OCI-LY7 (cell line): ENCODE results near the gene MAP3K5. TPM values are rescaled to one million over a fixed set of nuclear protein-coding genes. Genes with fewer than 3 reads are reported as not detected.

Experiments
- BruUV-seq: library from RNA; stranded (reverse); fragments of 400-500 nt; replicated peaks from 2 replicates; lab custom pipeline; 2021; lab: Mats Ljungman, UMichigan
- CTCF ChIA-PET: fragments of 300-600 bp; sonication (Branson Sonifier 250); formaldehyde crosslinking; loops from one replicate; lab custom pipeline; 2022; ENCODE audit warnings: antibody characterized with exemption; ENCODE audit not compliant: unreplicated experiment; lab: Charles Lee
- POLR2A ChIA-PET: fragments of 300-600 bp; sonication (Branson Sonifier 250); formaldehyde crosslinking; loops from one replicate; lab custom pipeline; 2022; ENCODE audit warnings: antibody characterized with exemption; lab: Charles Lee
- DNase-seq: peaks from one replicate; pipeline ENCODE4 v3.0.0-alpha.2; 2015; ENCODE audit warnings: low spot score
- H2AFZ ChIP-seq: fragments of 200-600 bp; sonication (generic), shearing (Covaris generic); 2 replicates; pipeline ENCODE4 v1.6.1; 2014; ENCODE audit warnings: mild to moderate bottlenecking, antibody characterized with exemption, low read length, moderate library complexity
- H3K27ac ChIP-seq: fragments of 200-600 bp; sonication (generic); 2 replicates; pipeline ENCODE4 v1.5.1; 2014; ENCODE audit warnings: mixed run types, low read depth, mild to moderate bottlenecking, moderate library complexity, low read length, inconsistent platforms; ENCODE audit not compliant: poor library complexity, severe bottlenecking
- H3K36me3 ChIP-seq: fragments of 200-600 bp; sonication (generic); 2 replicates; pipeline ENCODE4 v1.6.1; 2014; ENCODE audit warnings: mild to moderate bottlenecking, antibody characterized with exemption, low read length, moderate library complexity, mixed read lengths; ENCODE audit not compliant: insufficient read depth
- H3K4me1 ChIP-seq: fragments of 200-600 bp; sonication (generic); 2 replicates; pipeline ENCODE4 v1.5.1; 2014; ENCODE audit warnings: mild to moderate bottlenecking, low read length; ENCODE audit not compliant: insufficient read depth, poor library complexity, severe bottlenecking
- H3K4me2 ChIP-seq: fragments of 200-600 bp; sonication (generic); 2 replicates; pipeline ENCODE4 v1.6.1; 2014; ENCODE audit warnings: mild to moderate bottlenecking, low read length
- H3K4me3 ChIP-seq: fragments of 200-600 bp; sonication (generic); 2 replicates; pipeline ENCODE4 v1.5.1; 2014; ENCODE audit warnings: mild to moderate bottlenecking, low read depth, low read length; ENCODE audit not compliant: poor library complexity, severe bottlenecking
- H3K79me2 ChIP-seq: fragments of 200-600 bp; sonication (generic); 2 replicates; pipeline ENCODE4 v1.6.1; 2016; ENCODE audit warnings: low read depth, mild to moderate bottlenecking, low read length, moderate library complexity, mixed read lengths; ENCODE audit not compliant: insufficient read depth
- H3K9me2 ChIP-seq: fragments of 200-600 bp; sonication (generic); 2 replicates; pipeline ENCODE4 v1.6.1; 2016; ENCODE audit warnings: mild to moderate bottlenecking, low read length, mixed read lengths; ENCODE audit not compliant: insufficient read depth
- H3K9me3 ChIP-seq: fragments of 200-600 bp; sonication (generic); 2 replicates; pipeline ENCODE4 v1.6.1; 2014; ENCODE audit warnings: mild to moderate bottlenecking, mixed run types, low read length, mixed read lengths
- H4K20me1 ChIP-seq: fragments of 200-600 bp; sonication (generic); 2 replicates; pipeline ENCODE4 v1.6.1; 2014; ENCODE audit warnings: mild to moderate bottlenecking, antibody characterized with exemption, low read length, moderate library complexity, mixed read lengths; ENCODE audit not compliant: insufficient read depth
- EZH2phosphoT487 ChIP-seq: fragments of 200-600 bp; sonication (generic); IDR thresholded peaks from 2 replicates; pipeline ENCODE4 v1.6.1; 2018; ENCODE audit warnings: low read depth, borderline replicate concordance, mild to moderate bottlenecking, mixed run types, antibody characterized with exemption, low read length, moderate library complexity, mixed read lengths
- intact Hi-C: fragments of 100-400 bp; cut with micrococcal nuclease; formaldehyde crosslinking; loops from one replicate; pipeline ENCODE4 v1.10.0; 2022; ENCODE audit not compliant: unreplicated experiment
- total RNA-seq, 2 experiments: library from RNA; depleted of rRNA in 1 of 2; stranded (reverse); fragments of >200 nt in 1 of 2; shearing (Covaris generic) in 1 of 2; gene quantifications; 2 replicates each; pipeline ENCODE4 v1.2.3, GENCODE V29; 2014 to 2022
- TF ChIP-seq, protein P1 (sequence below): fragments of 200-600 bp; sonication (generic); conservative IDR thresholded peaks from 2 replicates; pipeline ENCODE4 v1.5.1; 2014; ENCODE audit warnings: mild to moderate bottlenecking, antibody characterized with exemption, low read length, moderate library complexity, mixed read lengths

MAP3K5 gene
- total RNA-seq, 2 experiments from 2014 or later: 13.8 to 16.6 TPM

DNA sequence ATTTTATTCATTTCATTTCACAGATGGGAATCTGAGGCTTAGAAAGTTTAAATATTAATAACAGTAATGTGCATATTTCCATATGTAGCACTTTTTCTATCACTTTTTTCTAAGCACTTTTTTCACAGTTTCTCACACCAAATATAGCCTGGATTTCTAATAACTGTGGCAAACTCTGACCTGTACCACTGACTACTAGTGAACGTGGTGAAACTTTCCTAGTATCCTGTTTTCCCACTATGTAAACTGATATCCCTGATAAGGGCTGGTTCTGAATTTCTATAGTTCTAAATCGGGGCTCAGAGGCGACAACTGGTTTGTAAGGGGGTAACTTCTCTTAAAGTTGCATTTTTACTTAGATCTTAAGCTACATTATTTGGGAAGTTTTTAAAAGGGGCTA, 274.7 kb downstream of the MAP3K5 start:
- no peak overlapping the region for H3K27ac ChIP-seq
- H4K20me1 ChIP-seq: no peaks in the 10 kb centered on the region
- no peaks in the 10 kb centered on the region for H3K79me2 ChIP-seq
- H3K9me3 ChIP-seq: no peaks in the 10 kb centered on the region
- TF ChIP-seq, protein P1, sequence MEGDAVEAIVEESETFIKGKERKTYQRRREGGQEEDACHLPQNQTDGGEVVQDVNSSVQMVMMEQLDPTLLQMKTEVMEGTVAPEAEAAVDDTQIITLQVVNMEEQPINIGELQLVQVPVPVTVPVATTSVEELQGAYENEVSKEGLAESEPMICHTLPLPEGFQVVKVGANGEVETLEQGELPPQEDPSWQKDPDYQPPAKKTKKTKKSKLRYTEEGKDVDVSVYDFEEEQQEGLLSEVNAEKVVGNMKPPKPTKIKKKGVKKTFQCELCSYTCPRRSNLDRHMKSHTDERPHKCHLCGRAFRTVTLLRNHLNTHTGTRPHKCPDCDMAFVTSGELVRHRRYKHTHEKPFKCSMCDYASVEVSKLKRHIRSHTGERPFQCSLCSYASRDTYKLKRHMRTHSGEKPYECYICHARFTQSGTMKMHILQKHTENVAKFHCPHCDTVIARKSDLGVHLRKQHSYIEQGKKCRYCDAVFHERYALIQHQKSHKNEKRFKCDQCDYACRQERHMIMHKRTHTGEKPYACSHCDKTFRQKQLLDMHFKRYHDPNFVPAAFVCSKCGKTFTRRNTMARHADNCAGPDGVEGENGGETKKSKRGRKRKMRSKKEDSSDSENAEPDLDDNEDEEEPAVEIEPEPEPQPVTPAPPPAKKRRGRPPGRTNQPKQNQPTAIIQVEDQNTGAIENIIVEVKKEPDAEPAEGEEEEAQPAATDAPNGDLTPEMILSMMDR: no peak
- no peak for TF ChIP-seq EZH2phosphoT487
- no peaks in the 10 kb centered on the region for H3K36me3 ChIP-seq
- no peak overlapping the region for H3K4me3 ChIP-seq
- H3K4me2 ChIP-seq: no peak overlapping the region
- intact Hi-C loops: no loop called here
- ChIA-PET CTCF (no interaction called here), POLR2A (no interaction called here)
- no peaks in the 10 kb centered on the region for H3K4me1 ChIP-seq
- no peak for DNase-seq
- no peak overlapping the region for H2AFZ ChIP-seq
- H3K9me2 ChIP-seq: no peaks in the 10 kb centered on the region
- no TSS peak for BruUV-seq

DNA sequence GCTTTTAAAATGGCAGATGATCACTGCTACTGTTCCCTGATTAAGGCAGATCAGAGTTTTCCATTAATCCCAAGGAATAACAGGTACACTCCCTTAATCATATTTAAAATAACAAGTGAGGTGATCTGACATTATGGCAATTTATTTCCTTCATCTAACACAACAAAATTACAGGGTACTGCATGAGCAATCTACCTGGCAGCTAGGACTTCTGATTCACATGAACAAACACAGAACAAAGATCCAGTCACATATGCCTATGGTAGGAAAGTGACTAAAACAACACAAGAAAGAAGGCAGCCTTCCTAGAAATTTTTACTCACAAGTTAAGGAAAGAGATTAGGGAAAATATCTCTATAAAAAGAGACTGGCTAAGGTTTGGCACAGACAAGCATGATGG, 275.3 kb downstream of the MAP3K5 start:
- Histone ChIP-seq H3K4me3 (no peak overlapping the region), H3K79me2 (no peaks in the 10 kb centered on the region), H3K9me2 (no peaks in the 10 kb centered on the region), H3K4me1 (no peaks in the 10 kb centered on the region), H3K9me3 (no peaks in the 10 kb centered on the region), H4K20me1 (no peaks in the 10 kb centered on the region), H3K27ac (no peak overlapping the region), H3K4me2 (no peak overlapping the region), H2AFZ (no peak overlapping the region), H3K36me3 (no peaks in the 10 kb centered on the region)
- no peak for DNase-seq
- CTCF ChIA-PET: no interaction called here
- POLR2A ChIA-PET: no interaction called here
- no peak for TF ChIP-seq EZH2phosphoT487
- TF ChIP-seq, protein P1: no peak
- intact Hi-C loops: no loop called here
- BruUV-seq: no TSS peak

DNA sequence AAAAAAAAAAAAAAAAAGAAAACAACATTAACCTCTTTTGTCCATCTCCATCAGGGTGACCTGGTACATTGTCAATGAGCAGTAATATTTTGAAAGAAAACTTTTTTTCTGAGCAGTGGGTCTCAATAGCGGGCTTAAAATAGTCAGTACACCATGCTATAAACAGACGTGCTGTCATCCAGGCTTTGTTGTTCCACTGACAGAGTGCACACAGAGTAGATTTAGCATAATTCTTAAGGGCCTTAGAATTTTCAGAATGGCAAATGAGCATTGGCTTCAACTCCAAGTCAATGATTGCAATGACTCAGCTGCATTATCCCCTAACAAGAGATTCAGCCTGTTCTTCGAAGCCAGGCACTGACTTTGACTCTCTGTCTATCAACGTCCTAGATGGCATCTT, 277.7 kb downstream of the MAP3K5 start:
- no TSS peak for BruUV-seq
- CTCF ChIA-PET: no interaction called here
- Histone ChIP-seq H3K9me2 (no peaks in the 10 kb centered on the region), H3K4me2 (no peak overlapping the region), H3K79me2 (no peaks in the 10 kb centered on the region), H3K9me3 (no peaks in the 10 kb centered on the region), H2AFZ (no peak overlapping the region), H4K20me1 (no peaks in the 10 kb centered on the region), H3K4me1 (no peaks in the 10 kb centered on the region), H3K27ac (no peak overlapping the region), H3K4me3 (no peak overlapping the region), H3K36me3 (no peaks in the 10 kb centered on the region)
- POLR2A ChIA-PET: interaction anchor here (0.7 to 0.8 kb wide), 2 partner anchors 11 to 455 kb away, joined by 3 to 5 read pairs; no protein-coding TSS in a partner anchor
- DNase-seq: no peak
- no peak for TF ChIP-seq EZH2phosphoT487
- TF ChIP-seq, protein P1: no peak
- intact Hi-C loops: no loop called here
